HepG2 (cell line): ENCODE data around the gene NOXRED1. TPM values are rescaled to one million over a fixed set of nuclear protein-coding genes. Genes with fewer than 3 reads are reported as not detected.

Experiments used
- HMGXB3 ChIP-seq: sonication (generic); formaldehyde crosslinking; IDR thresholded peaks from 2 replicates; pipeline ENCODE4 v1.4.0; 2020; ENCODE audit warnings: missing genetic modification reagents, borderline replicate concordance
- KDM5B ChIP-seq: sonication (generic); formaldehyde crosslinking; IDR thresholded peaks from 2 replicates; pipeline ENCODE4 v1.4.0; 2020; ENCODE audit warnings: missing genetic modification reagents, mild to moderate bottlenecking, borderline replicate concordance
- KMT2A ChIP-seq: sonication (generic); formaldehyde crosslinking; IDR thresholded peaks from 2 replicates; pipeline ENCODE4 v1.4.0; 2020; ENCODE audit warnings: missing genetic modification reagents
- MEIS1 ChIP-seq: sonication (generic); formaldehyde crosslinking; IDR thresholded peaks from 2 replicates; pipeline ENCODE4 v1.9.0; 2021; ENCODE audit warnings: mild to moderate bottlenecking, missing genetic modification reagents, moderate library complexity, borderline replicate concordance
- MIER3 ChIP-seq: IDR thresholded peaks from 2 replicates; pipeline ENCODE4 v1.6.1; 2016; ENCODE audit warnings: missing compliant biosample characterization, borderline replicate concordance
- PAXIP1 ChIP-seq: sonication (generic); formaldehyde crosslinking; conservative IDR thresholded peaks from 2 replicates; pipeline ENCODE4 v1.4.0; 2020; ENCODE audit warnings: mild to moderate bottlenecking, missing genetic modification reagents, moderate library complexity
- POLR2G ChIP-seq: fragments of 200-400 bp; formaldehyde crosslinking; IDR thresholded peaks from 2 replicates; pipeline ENCODE4 v1.6.1; 2018; ENCODE audit warnings: mild to moderate bottlenecking, low read depth, low read length, moderate library complexity
- RBFOX2 ChIP-seq: fragments of 200-400 bp; formaldehyde crosslinking; IDR thresholded peaks from 2 replicates; pipeline ENCODE4 v1.6.1; 2017; ENCODE audit warnings: low read depth, mild to moderate bottlenecking, low read length
- SALL1 ChIP-seq: sonication (generic); formaldehyde crosslinking; IDR thresholded peaks from 2 replicates; pipeline ENCODE4 v1.8.0; 2022; ENCODE audit warnings: mild to moderate bottlenecking, missing genetic modification reagents
- SUZ12 ChIP-seq: fragments of 150-350 bp; IDR thresholded peaks from 2 replicates; pipeline ENCODE4 v1.6.1; 2014; ENCODE audit warnings: low read depth, low read length
- ZNF136 ChIP-seq: sonication (generic); formaldehyde crosslinking; IDR thresholded peaks from 2 replicates; pipeline ENCODE4 v1.8.1; 2022; ENCODE audit warnings: low read depth, mild to moderate bottlenecking, moderate library complexity, missing genetic modification reagents
- ZNF235 ChIP-seq: sonication (generic); formaldehyde crosslinking; IDR thresholded peaks from 2 replicates; pipeline ENCODE4 v1.8.1; 2023; ENCODE audit warnings: mild to moderate bottlenecking, missing genetic modification reagents, borderline replicate concordance
- ZNF264 ChIP-seq: sonication (generic); formaldehyde crosslinking; IDR thresholded peaks from 2 replicates; pipeline ENCODE4 v1.4.0; 2020; ENCODE audit warnings: missing genetic modification reagents
- ZNF3 ChIP-seq: IDR thresholded peaks from 2 replicates; pipeline ENCODE4 v1.7.0; 2017; ENCODE audit warnings: inconsistent platforms
- ZNF333 ChIP-seq: sonication (generic); formaldehyde crosslinking; IDR thresholded peaks from 2 replicates; pipeline ENCODE4 v1.4.0; 2020; ENCODE audit warnings: mild to moderate bottlenecking, missing genetic modification reagents, borderline replicate concordance
- ZNF350 ChIP-seq: sonication (generic); formaldehyde crosslinking; IDR thresholded peaks from 2 replicates; pipeline ENCODE4 v1.4.0; 2020; ENCODE audit warnings: mild to moderate bottlenecking, low read depth, missing genetic modification reagents, borderline replicate concordance
- ZNF510 ChIP-seq: sonication (generic); formaldehyde crosslinking; IDR thresholded peaks from 2 replicates; pipeline ENCODE4 v1.4.0; 2020; ENCODE audit warnings: low read depth, mild to moderate bottlenecking, missing genetic modification reagents
- ZNF543 ChIP-seq: sonication (generic); formaldehyde crosslinking; IDR thresholded peaks from 2 replicates; pipeline ENCODE4 v1.4.0; 2020; ENCODE audit warnings: mild to moderate bottlenecking, missing genetic modification reagents
- ZNF670 ChIP-seq: sonication (generic); formaldehyde crosslinking; IDR thresholded peaks from 2 replicates; pipeline ENCODE4 v1.8.0; 2022; ENCODE audit warnings: mild to moderate bottlenecking, missing genetic modification reagents, borderline replicate concordance
- ZNF883 ChIP-seq: sonication (generic); formaldehyde crosslinking; IDR thresholded peaks from 2 replicates; pipeline ENCODE4 v1.5.1; 2020; ENCODE audit warnings: mild to moderate bottlenecking, missing genetic modification reagents; ENCODE audit errors: not compliant biosample characterization
- polyA plus RNA-seq, 8 experiments: library from polyadenylated mRNA; depleted of rRNA in 3 of 8; stranded (reverse) in 7 of 8; unstranded in 1 of 8; fragments of >200 nt; fragmentation: Illumina TruSeq in 4 of 8; extraction: Trizol in 4 of 8; gene quantifications; 2 replicates each; pipeline versions ENCODE4 v1.2.1 to v1.2.3, GENCODE V29; 2011 to 2016; ENCODE audit warnings: low read depth in 4 of 8, missing spikeins in 1 of 8, mixed read lengths in 1 of 8; ENCODE audit not compliant: insufficient read depth in 1 of 8
- total RNA-seq, 5 experiments: library from RNA; depleted of rRNA; stranded (reverse); fragments of >200 nt; fragmentation: Illumina TruSeq; extraction: Trizol; gene quantifications; 2 replicates each; pipeline ENCODE4 v1.2.3, GENCODE V29; 2016; ENCODE audit warnings: low read depth in 1 of 5
- TF ChIP-seq, protein P1 (sequence below): IDR thresholded peaks from 2 replicates; pipeline ENCODE4 v1.6.1; 2016; ENCODE audit warnings: low read depth, borderline replicate concordance

The NOXRED1 gene
- total and polyA plus RNA-seq, 2 of the 13 experiments (the other 11 are each of a cell fraction or from before 2014, with no cell fraction given), result 0.24 to 0.41 TPM

GRCh38 chr14:77457522-77458248, 34.4 kb upstream of the NOXRED1 start, which contains the start of the genes AHSA1 and VIPAS39 (continued):
- no peak for TF ChIP-seq PAXIP1 (CRISPR knock-in tag)
- TF ChIP-seq RBFOX2, result peak; percentile 87
- peak; percentile 42; the same call in 1 of the 2 replicates for TF ChIP-seq SALL1 (CRISPR knock-in tag)
- 0 out of 2 replicates have a peak, but pooled peaks have one; percentile 20 for TF ChIP-seq ZNF510 (CRISPR knock-in tag)
- peak; percentile 13 for TF ChIP-seq ZNF883 (CRISPR knock-in tag)
- peak; percentile 93 for TF ChIP-seq POLR2G
- peak; percentile 71; the same call in 1 of the 2 replicates for TF ChIP-seq ZNF235 (CRISPR knock-in tag)
- TF ChIP-seq SUZ12, result peak; percentile 94
- no peak for TF ChIP-seq ZNF264 (CRISPR knock-in tag)
- TF ChIP-seq ZNF136, result 0 out of 2 replicates have a peak, but pooled peaks have one; percentile 44
- 0 out of 2 replicates have a peak, but pooled peaks have one; percentile 14 for TF ChIP-seq MIER3 (CRISPR knock-in tag)
- TF ChIP-seq ZNF350 (CRISPR knock-in tag), result peak; percentile 73; the same call in 1 of the 2 replicates
- TF ChIP-seq HMGXB3 (CRISPR knock-in tag), result peak; percentile 16; the same call in 1 of the 2 replicates
- peak; percentile 15; the same call in 1 of the 2 replicates for TF ChIP-seq ZNF3
- TF ChIP-seq ZNF333 (CRISPR knock-in tag), result peak; percentile 33; the same call in 1 of the 2 replicates
- TF ChIP-seq ZNF543 (CRISPR knock-in tag), result no peak; the same call in 1 of the 2 replicates
- TF ChIP-seq KMT2A (CRISPR knock-in tag), result peak; percentile 52
- no peak; the same call in 1 of the 2 replicates for TF ChIP-seq MEIS1
- TF ChIP-seq, protein P1, sequence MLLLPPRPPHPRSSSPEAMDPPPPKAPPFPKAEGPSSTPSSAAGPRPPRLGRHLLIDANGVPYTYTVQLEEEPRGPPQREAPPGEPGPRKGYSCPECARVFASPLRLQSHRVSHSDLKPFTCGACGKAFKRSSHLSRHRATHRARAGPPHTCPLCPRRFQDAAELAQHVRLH, result 0 out of 2 replicates have a peak, but pooled peaks have one; percentile 14
- TF ChIP-seq ZNF670 (CRISPR knock-in tag), result 0 out of 2 replicates have a peak, but pooled peaks have one; percentile 27
- peak; percentile 38; the same call in 1 of the 2 replicates for TF ChIP-seq KDM5B (CRISPR knock-in tag)
